Stimulated activated naive B cell treated with anti-CD40 and anti-IgM and Interleukin-4, amounts not matched to agents 10 μg/mL and 1 μg/mL and 100 μg/mL, for 72 hours (primary cell): ENCODE data around the gene ENDOU.
A peak's percentile ranks its signal among the peaks of the same experiment; 100 is the strongest.

ENCODE experiments used
- ATAC-seq, 2 donors: fragments of 150-1000 bp; cut with Tn5 transposase; replicated peaks; 2 replicates each; pipeline ENCODE4 v1.10.0; 2021; ENCODE audit warnings: moderate library complexity in 1 of 2
- DNase-seq: peaks from one replicate; pipeline ENCODE4 v3.0.0; 2021
- H3K27ac Mint-ChIP-seq: one replicate; pipeline ENCODE4 v1.8.0; 2022; ENCODE audit warnings: mild to moderate bottlenecking, mixed read lengths
- H3K27me3 Mint-ChIP-seq, 2 donors: one replicate each; pipeline ENCODE4 v1.8.0; 2022; ENCODE audit warnings: mixed read lengths in 2 of 2
- H3K36me3 Mint-ChIP-seq, 2 donors: one replicate each; pipeline ENCODE4 v1.8.0; 2022; ENCODE audit warnings: mixed read lengths in 2 of 2, mild to moderate bottlenecking in 1 of 2
- H3K4me1 Mint-ChIP-seq, 2 donors: one replicate each; pipeline ENCODE4 v1.8.0; 2022; ENCODE audit warnings: mixed read lengths in 2 of 2, mild to moderate bottlenecking in 1 of 2
- H3K4me3 Mint-ChIP-seq, 2 donors: one replicate each; pipeline ENCODE4 v1.8.0; 2022; ENCODE audit warnings: mild to moderate bottlenecking in 2 of 2, mixed read lengths in 2 of 2, moderate library complexity in 1 of 2
- H3K9me3 Mint-ChIP-seq, 2 donors: one replicate each; pipeline ENCODE4 v1.8.0; 2022; ENCODE audit warnings: mixed read lengths in 2 of 2, mild to moderate bottlenecking in 1 of 2

ENDOU gene

GRCh38 chr12:47742253-47742825 is 17.0 kb upstream of the ENDOU start:
- H3K4me3 Mint-ChIP-seq = no peak overlapping the region
- H3K4me1 Mint-ChIP-seq = peaks cover 68 to 70% of the 10 kb centered on the region in 2 donors
- peaks cover 0 to 4% of the 10 kb centered on the region in 2 donors for H3K27me3 Mint-ChIP-seq
- no peak overlapping the region for H3K27ac Mint-ChIP-seq
- ATAC-seq (no peak), DNase-seq (peak; percentile 51)
- H3K9me3 Mint-ChIP-seq = no peaks in the 10 kb centered on the region
- H3K36me3 Mint-ChIP-seq = peaks cover 9 to 12% of the 10 kb centered on the region in 2 donors

- H3K4me1 Mint-ChIP-seq = peaks cover 60 to 61% of the 10 kb centered on the region in 2 donors
- no peaks in the 10 kb centered on the region for H3K9me3 Mint-ChIP-seq
- peak overlapping the region; percentile 67 to 81 for H3K4me3 Mint-ChIP-seq
- H3K27ac Mint-ChIP-seq = peak overlapping the region; percentile 60
- ATAC-seq = peak; percentile 65
- DNase-seq = peak; percentile 69
- H3K36me3 Mint-ChIP-seq = peaks cover 12 to 17% of the 10 kb centered on the region in 2 donors
- H3K27me3 Mint-ChIP-seq = peaks cover 0 to 4% of the 10 kb centered on the region in 2 donors
Observed at GRCh38 chr12:47741340-47741703, 16.0 kb upstream of the ENDOU start.

- H3K27me3 Mint-ChIP-seq = peaks cover 0 to 4% of the 10 kb centered on the region in 2 donors
- no peaks in the 10 kb centered on the region for H3K9me3 Mint-ChIP-seq
- peak overlapping the region; percentile 88 for H3K27ac Mint-ChIP-seq
- DNase-seq = peak; percentile 41
- H3K4me3 Mint-ChIP-seq = peak overlapping the region; percentile 67 to 81
- peaks cover 55 to 57% of the 10 kb centered on the region in 2 donors for H3K4me1 Mint-ChIP-seq
- peaks cover 13 to 20% of the 10 kb centered on the region in 2 donors for H3K36me3 Mint-ChIP-seq
- ATAC-seq = peak; percentile 63 to 67
Observed at GRCh38 chr12:47740606-47741339, 15.5 kb upstream of the ENDOU start.

DNA sequence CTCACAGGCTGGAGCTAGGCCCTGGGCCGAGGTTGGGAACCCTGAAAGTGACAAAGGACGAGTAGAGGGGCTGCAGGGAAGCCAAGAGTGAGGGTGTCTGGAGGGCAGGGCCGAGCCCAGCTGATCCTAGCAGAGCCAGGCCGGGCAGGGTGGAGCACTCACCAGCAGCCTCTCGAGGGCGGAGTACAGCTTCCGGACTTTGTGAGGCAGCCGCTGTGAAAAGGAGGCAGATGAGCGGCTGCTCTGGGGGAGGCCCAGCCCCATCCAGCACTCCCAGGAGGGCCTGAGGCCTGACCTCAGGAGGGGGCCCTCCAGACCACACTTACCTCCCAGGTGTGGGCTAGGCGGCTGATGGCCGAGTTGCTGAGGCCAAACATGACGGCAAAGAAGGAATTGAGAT is 14.7 kb upstream of the ENDOU start:
- Mint-ChIP-seq H3K4me1 (peaks cover 52 to 53% of the 10 kb centered on the region in 2 donors), H3K27me3 (peaks cover 0 to 3% of the 10 kb centered on the region in 2 donors), H3K36me3 (peaks cover 18 to 20% of the 10 kb centered on the region in 2 donors), H3K9me3 (no peaks in the 10 kb centered on the region), H3K4me3 (peak overlapping the region; percentile 67 to 81), H3K27ac (peak overlapping the region; percentile 88)
- ATAC-seq (peak; percentile 76 to 80), DNase-seq (peak; percentile 62)

DNA sequence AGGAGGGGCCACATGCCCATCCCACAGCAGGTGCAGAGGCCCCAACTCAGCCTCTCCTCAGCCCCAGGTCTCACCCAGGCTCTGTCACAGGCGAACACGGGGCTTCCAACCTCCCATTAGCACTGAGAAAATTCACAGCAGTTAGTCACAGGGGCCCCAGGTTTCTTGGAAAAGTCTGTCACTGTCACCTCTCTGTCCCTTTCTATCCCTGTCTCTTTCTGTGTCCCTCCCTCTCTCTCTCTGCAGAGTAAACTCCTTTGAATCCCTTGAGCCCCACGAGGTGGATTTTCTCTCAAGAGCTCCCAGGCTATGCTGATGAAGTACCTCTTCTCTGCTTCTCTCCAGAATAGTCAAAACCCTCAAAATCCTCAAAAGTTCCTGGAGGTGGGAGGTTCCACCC is 14.0 kb upstream of the ENDOU start:
- Mint-ChIP-seq H3K9me3 (no peaks in the 10 kb centered on the region), H3K27ac (peak overlapping the region; percentile 88), H3K4me1 (peaks cover 48 to 52% of the 10 kb centered on the region in 2 donors), H3K27me3 (no peaks in the 10 kb centered on the region), H3K36me3 (peaks cover 14 to 17% of the 10 kb centered on the region in 2 donors), H3K4me3 (peak overlapping the region; percentile 67 to 81)
- ATAC-seq = no peak
- no peak for DNase-seq

DNA sequence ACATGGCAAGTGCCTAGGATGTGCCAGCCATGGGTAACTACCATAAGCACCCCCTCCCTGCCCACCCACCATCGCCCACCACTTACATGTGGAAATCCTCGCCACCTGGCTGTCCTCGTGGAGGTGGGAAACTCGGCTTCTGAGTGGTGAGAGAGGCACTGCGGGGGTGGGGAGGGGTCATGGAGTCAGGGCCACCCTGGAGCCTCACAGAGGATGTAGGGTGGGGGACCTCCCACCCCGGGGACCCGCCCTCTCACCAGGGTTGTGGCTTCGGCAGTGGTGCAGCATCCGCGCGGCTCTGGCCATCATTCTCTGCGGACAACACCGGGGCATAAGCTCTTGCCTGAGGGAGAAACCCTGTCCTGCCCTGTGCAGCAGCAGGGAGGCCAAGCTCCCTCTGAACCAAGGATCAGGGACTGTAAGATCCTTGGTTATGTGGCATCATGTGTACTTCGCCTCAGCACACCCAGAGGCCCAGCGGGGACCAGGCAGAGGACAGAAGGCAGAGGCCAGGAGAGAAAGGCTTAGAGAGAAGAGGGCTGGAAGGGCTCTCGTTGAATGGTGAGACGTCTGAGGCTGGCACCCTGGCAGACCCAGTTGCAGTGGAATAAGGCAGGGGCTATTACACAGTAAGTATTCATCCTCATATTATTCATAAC is 12.8 kb upstream of the ENDOU start:
- Mint-ChIP-seq H3K36me3 (peaks cover 14 to 17% of the 10 kb centered on the region in 2 donors), H3K9me3 (no peaks in the 10 kb centered on the region), H3K27ac (no peak overlapping the region), H3K27me3 (no peaks in the 10 kb centered on the region), H3K4me3 (no peak overlapping the region), H3K4me1 (peaks cover 38 to 43% of the 10 kb centered on the region in 2 donors)
- DNase-seq (no peak), ATAC-seq (no peak)

DNA sequence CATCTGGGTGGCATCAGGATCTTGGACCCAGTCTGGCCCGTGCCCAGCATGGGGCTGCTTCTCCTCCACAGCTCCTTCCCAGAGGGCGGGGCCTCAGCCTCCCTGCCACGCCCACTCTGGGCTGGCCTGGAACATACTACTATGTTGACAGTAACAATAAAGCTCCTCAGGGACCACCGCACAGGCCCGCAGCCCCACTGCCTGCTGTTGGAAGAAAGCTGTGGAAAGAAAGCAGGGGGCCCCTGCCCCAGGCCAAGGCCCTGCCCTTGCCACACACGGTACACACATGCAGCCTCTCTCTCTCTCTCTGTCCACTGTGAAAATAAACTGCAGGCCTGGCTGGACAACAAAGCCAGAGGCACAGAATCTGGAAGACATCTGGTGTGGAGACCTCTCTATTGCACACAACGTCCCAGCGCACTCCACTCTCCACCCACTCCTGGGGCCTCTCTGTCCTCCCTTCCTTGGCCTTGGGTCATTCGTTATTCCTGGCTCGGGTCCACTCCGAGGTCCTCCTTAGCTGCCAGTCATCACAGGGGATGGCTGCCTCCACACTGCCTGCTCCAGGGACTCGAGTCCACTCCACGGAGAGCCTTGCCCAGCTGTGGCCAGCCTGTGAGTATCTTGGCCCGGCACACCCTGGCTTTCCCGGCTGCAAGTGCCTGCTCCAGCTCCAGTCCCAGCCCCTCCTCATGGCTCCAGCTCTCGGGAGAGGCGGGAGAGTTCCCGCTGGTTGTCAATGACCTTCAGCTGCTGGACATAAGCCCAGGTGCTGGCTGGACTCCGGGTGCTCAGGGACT is 11.8 kb upstream of the ENDOU start:
- Mint-ChIP-seq H3K27ac (no peak overlapping the region), H3K4me3 (no peak overlapping the region), H3K9me3 (no peaks in the 10 kb centered on the region), H3K27me3 (no peaks in the 10 kb centered on the region), H3K4me1 (peaks cover 42 to 43% of the 10 kb centered on the region in 2 donors), H3K36me3 (peaks cover 14 to 21% of the 10 kb centered on the region in 2 donors)
- DNase-seq (no peak), ATAC-seq (no peak)

DNA sequence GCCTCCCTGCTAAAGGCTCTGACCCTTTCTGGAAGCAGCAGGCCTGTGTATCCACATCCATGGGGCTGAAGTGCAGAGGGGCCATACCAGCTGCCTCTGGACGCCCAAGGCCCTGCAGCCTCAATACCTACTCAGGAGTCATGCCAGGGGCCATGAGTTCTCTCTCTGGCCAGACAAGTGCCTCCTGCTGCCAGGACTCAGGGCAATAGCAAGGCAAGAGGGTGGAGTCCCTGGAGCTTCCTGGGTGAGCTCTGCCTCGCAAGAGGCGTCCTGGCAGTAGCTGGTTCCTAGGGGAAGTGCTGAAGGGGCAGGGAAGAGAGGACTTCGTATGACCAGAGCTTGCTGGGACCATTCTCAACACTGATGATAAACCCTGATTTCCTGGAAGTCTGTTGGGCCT is 10.9 kb upstream of the ENDOU start:
- H3K27ac Mint-ChIP-seq = no peak overlapping the region
- DNase-seq = no peak
- H3K4me3 Mint-ChIP-seq = no peak overlapping the region
- H3K36me3 Mint-ChIP-seq = peaks cover 14 to 21% of the 10 kb centered on the region in 2 donors
- H3K9me3 Mint-ChIP-seq = no peaks in the 10 kb centered on the region
- H3K27me3 Mint-ChIP-seq = no peaks in the 10 kb centered on the region
- no peak for ATAC-seq
- H3K4me1 Mint-ChIP-seq = peaks cover 37 to 38% of the 10 kb centered on the region in 2 donors

- H3K4me1 Mint-ChIP-seq = peaks cover 31 to 32% of the 10 kb centered on the region in 2 donors
- ATAC-seq (no peak), DNase-seq (no peak)
- H3K36me3 Mint-ChIP-seq = peaks cover 14 to 21% of the 10 kb centered on the region in 2 donors
- no peaks in the 10 kb centered on the region for H3K9me3 Mint-ChIP-seq
- H3K27ac Mint-ChIP-seq = peak overlapping the region; percentile 47
- no peak overlapping the region for H3K4me3 Mint-ChIP-seq
- H3K27me3 Mint-ChIP-seq = no peaks in the 10 kb centered on the region
Observed at GRCh38 chr12:47735649-47736048, 10.4 kb upstream of the ENDOU start.

- Mint-ChIP-seq H3K9me3 (no peaks in the 10 kb centered on the region), H3K4me1 (peaks cover 24 to 25% of the 10 kb centered on the region in 2 donors), H3K4me3 (no peak overlapping the region), H3K36me3 (peaks cover 16 to 18% of the 10 kb centered on the region in 2 donors), H3K27me3 (no peaks in the 10 kb centered on the region), H3K27ac (no peak overlapping the region)
- ATAC-seq (no peak), DNase-seq (no peak)
Observed at GRCh38 chr12:47734725-47735480, 9.6 kb upstream of the ENDOU start.

GRCh38 chr12:47733142-47733541 is 7.9 kb upstream of the ENDOU start:
- ATAC-seq (peak in 1 of 2 donors; percentile 14), DNase-seq (no peak)
- H3K27ac Mint-ChIP-seq = peak overlapping the region; percentile 28
- H3K4me3 Mint-ChIP-seq = no peak overlapping the region
- no peaks in the 10 kb centered on the region for H3K27me3 Mint-ChIP-seq
- peaks cover 7 to 10% of the 10 kb centered on the region in 2 donors for H3K4me1 Mint-ChIP-seq
- peaks cover 20 to 26% of the 10 kb centered on the region in 2 donors for H3K36me3 Mint-ChIP-seq
- H3K9me3 Mint-ChIP-seq = no peaks in the 10 kb centered on the region

GRCh38 chr12:47732504-47732903 is 7.2 kb upstream of the ENDOU start:
- Mint-ChIP-seq H3K27ac (no peak overlapping the region), H3K27me3 (no peaks in the 10 kb centered on the region), H3K4me1 (peaks cover 6 to 10% of the 10 kb centered on the region in 2 donors)

GRCh38 chr12:47731723-47732122 is 6.4 kb upstream of the ENDOU start:
- Mint-ChIP-seq H3K27ac (no peak overlapping the region), H3K4me1 (peaks cover 11% of the 10 kb centered on the region in 2 donors), H3K36me3 (peaks cover 18 to 28% of the 10 kb centered on the region in 2 donors), H3K27me3 (no peaks in the 10 kb centered on the region), H3K4me3 (no peak overlapping the region), H3K9me3 (no peaks in the 10 kb centered on the region)
- DNase-seq (no peak), ATAC-seq (no peak)

More at GRCh38 chr12:47732504-47732903, 7.2 kb upstream of the ENDOU start:
- no peaks in the 10 kb centered on the region for H3K9me3 Mint-ChIP-seq
- H3K4me3 Mint-ChIP-seq = no peak overlapping the region
- H3K36me3 Mint-ChIP-seq = peaks cover 21 to 30% of the 10 kb centered on the region in 2 donors
- no peak for ATAC-seq
- no peak for DNase-seq
